Activated CD8-positive, alpha-beta memory T cell treated with anti-CD3 and anti-CD28 coated beads, Interleukin-2, amount 50 U/mL, for 24 hours (primary cell): Measurements from ENCODE around the gene EMILIN2.
"Not testable (repeated sequence)": the region's sequence is repeated elsewhere in the genome, so short reads cannot be mapped to it uniquely, and the experiment has no call there.

Source experiments
- DNase-seq: peaks from one replicate; pipeline ENCODE4 v3.0.0-alpha.2; 2020; ENCODE audit errors: extremely low read depth

Gene EMILIN2

DNA sequence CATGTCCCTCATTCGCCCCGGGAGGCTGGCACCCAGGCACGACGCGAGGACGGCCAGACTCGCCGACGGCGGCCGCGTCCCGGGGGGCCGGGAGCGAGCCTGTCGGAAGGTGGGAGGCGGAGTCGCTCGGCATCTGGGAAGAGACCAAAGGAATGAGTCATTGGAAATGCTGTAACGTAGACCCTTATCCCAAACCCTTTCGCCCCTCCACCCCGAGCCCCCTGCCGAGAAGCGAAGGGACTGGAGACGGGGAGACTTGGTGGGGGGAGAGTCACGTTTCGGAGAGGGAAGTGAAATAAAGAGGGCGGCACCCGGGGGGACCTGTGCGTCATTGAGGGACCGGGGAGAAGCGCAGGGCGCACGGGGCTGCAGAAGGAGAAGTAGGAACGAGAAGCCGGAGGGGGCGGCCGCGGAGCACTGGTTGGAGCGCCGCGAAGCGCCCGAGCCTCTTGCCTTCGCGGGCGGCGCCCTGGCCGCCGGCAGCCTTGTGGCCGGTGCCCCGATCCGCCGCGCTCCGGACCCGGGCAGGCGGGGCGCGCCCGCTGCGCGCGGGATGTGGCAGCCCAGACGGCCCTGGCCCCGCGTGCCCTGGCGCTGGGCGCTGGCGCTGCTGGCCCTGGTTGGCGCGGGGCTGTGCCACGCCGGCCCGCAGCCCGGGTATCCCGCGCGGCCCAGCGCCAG lies at the start of gene EMILIN2:
Gene EMILIN2 (plus strand): TSS at position 371 of the 681 bp plus-strand sequence. CDS start 183 bp downstream, at position 554.
- DNase-seq, result no peak

DNA sequence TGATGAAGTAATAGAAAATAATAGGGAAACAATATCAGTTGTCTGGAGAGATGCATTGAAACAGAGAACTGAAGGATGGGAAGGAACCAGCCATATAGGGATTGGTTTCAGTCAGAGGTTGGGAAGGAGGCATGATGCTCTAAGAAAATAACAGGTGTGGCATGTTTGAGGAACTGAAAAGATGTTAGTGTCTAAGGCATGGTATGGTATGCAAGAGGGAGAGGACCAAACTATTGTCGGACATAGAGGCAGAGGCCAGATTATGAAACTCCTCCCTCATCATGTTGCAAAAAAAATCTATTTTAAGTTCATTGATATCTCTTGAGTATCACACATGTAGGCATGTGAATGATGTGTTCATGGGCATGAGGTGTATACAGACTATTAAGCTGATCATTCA lies 48.9 kb upstream of the EMILIN2 start:
- no peak for DNase-seq

DNA sequence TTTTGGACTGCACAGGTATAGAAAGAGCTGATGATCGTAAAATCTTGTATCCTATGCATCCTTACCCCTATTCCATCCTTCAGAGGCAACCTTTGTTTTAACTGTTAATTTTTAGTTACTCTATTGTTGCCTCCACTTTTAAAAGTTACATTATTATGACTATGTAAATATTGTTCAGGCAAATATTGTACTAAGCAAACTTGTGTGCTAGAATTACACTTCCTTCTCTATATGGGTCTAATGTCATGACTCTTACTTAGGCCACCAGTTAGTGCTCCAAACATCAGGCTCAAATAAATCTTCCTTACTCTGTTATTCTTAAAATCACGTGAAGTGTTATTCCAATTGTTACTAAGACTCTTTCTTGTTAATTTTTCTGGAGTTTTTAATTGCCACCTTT lies 47.4 kb upstream of the EMILIN2 start:
- no peak for DNase-seq

DNA sequence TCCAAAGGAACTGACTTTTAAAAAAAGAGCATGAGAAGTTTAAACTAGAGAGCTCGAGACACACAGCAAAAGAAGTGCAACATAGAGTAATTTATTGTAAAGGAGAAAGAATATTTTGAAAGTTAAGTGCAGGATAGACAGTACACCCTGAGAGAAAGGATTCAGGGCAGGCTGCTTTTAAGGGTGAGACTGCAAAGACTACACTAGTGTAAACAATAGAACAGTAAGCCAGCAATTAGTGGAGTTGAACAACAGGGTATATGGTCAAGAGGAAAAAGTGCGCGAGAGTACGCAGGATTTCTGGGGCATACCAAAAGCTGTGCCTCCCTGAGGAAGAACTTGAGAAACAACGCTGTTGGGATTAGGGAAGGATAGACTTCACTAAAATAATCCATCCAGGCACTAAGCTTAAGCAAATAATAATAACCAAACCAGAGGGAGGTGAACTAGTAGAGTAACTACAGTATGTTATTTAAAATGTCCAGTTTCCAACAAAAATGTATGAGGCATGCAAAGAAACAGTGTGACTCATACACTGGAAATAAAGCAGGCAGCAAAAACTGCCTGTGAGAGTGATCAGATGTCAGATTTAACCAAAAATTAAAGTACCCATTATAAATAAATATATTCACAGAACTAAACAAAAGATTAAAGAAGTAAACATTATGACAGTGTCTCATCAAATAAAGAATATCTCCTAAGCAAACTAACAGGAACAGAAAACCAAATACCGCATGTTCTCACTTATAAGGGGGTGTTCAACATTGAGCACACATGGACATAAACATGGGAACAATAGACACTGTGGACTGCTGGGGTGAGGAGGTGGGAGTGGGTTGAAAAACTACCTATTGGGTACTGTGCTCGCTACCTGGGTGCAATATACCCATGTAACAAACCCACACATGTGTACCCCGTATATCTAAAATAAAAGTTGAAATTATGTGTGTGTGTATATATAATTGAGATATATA lies 40.5 kb upstream of the EMILIN2 start:
- no peak for DNase-seq

DNA sequence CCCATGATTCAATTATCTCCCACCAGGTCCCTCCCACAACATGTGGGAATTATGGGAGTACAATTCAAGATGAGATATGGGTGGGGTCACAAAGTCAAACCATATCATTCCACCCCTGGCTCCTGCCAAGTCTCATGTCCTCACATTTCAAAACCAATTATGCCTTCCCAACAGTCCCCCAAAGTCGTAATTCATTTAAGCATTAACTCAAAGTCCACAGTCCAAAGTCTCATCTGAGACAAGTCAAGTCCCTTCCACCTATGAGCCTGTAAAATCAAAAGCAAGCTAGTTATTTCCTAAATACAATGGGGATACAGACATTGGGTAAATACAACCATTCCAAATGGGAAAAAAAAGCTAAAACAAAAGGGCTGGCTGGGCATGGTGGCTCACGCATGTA lies 38.2 kb upstream of the EMILIN2 start:
- not testable (repeated sequence) for DNase-seq

DNA sequence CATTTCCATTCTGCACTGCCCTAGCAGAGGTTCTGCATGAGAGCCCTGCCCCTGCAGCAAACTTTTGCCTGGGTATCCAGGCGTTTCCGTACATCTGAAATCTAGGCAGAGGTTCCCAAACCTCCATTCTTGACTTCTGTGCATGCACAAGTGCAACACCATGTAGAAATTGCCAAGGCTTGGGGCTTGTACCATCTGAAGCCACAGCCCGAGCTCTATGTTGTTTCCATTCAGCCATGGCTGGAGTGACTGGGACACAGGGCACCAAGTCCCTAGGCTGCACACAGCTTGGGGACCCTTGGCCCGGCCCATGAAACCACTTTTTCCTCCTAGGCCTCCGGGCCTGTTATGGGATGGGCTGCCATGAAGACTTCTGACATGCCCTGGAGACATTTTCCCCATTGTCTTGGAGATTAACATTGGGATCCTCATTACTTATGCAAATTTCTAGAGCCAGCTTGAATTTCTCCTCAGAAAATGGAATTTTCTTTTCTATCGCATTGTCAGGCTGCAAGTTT lies 37.1 kb upstream of the EMILIN2 start:
- DNase-seq, result not testable (repeated sequence)

DNA sequence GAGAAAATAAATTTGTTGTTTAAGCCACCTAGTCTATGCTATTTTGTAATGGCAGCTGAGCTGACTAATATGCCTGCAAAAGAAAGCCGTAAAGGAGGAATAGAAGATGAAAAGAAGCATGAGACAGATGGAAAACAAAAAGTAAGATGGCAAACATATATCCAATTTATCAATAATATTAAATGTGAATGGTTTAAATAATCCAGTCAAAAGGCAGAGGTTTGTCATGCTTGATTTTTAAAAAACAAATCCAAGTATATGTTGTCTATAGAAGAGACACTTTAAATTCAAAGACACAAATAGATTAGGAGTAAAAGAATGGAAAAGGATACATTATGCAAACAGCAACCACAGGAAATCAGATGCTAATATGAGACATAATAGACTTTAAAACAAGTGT lies 35.4 kb upstream of the EMILIN2 start:
- DNase-seq, result no peak

DNA sequence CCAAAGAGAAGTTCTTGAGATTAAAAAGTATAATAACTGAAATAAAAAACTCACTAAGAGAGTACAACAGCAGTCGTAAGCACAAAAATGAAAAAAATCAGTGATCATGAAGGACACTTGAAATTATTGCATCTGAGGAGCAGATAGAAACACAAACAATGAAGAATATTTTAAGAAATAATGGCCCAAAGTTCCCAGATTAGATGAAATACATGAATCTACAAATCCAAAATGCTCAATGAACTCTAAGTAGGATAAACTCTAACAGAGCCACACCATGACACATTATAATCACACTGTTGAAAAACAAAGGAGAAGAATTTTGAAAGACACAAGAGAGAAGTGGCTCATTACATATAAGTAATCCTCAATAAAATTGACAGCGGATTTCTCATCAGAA lies 31.9 kb upstream of the EMILIN2 start:
- DNase-seq, result no peak

DNA sequence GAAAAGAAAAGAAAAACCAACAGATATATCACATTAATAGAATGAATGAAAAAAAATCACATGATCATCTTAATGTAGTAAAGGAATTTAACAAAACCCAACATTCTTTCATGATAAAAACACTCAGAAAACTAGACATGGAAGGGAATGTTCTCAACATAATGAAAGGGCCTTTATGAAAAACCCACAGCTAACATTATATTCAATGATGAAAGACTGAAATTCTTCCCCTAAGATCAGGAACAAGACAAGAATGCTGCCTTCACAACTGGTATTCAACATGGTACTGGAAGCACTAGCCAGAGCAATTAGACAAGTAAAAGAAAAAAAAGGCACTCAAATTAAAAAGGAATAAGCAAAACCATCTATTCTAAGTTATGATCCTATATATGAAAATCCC lies 28.5 kb upstream of the EMILIN2 start:
- no peak for DNase-seq

DNA sequence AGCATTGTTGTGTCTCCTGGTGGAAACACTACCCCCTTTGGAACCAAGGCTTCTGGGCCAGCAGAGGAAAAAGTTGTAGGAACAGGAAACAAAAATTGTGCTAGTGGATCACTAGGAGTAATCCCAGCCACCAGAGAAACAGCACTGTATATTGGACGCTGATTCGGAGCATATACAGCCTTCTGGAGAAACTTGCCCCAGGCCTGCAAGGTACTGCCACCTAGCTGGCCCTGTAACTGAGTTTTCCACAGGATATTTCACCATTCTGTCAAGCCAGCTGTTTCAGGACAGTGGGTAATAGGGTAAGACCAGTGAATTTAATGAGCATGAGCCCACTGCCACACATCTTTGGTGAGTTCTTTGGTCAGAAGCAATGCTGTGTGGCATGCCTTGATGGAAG lies 25.1 kb upstream of the EMILIN2 start:
- no peak for DNase-seq

DNA sequence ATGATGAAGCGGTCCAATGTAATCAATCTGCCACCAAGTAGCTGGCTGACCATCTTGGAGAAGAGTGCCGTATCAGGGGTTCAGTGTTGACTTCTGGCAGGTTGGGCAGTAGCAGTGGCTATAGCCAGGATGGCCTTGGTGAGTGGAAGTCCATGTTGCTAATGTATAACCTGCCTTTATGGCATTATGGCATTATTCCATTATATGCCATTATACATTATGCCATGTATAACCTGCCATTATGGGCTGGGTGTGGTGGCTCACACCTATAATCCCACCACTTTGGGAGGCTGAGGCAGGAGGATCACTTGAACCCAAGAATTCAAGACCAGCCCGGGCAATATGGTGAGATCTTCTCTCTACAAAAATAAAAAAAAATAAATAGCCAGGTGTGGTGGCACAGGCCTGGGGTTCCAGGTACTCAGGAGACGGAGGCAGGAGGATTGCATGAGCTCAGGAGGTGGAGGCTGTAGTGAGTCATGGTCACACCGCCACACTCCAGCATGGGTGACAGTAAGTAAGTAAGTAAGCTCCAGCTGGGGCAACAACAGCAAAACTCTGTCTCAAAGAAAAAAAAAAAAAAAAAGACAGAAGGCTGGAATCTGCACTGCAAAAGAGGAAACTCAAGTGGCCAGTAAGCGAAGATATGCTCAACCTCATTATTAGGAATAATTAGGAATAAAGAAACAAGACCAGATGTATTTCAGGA lies 24.4 kb upstream of the EMILIN2 start:
- no peak for DNase-seq

DNA sequence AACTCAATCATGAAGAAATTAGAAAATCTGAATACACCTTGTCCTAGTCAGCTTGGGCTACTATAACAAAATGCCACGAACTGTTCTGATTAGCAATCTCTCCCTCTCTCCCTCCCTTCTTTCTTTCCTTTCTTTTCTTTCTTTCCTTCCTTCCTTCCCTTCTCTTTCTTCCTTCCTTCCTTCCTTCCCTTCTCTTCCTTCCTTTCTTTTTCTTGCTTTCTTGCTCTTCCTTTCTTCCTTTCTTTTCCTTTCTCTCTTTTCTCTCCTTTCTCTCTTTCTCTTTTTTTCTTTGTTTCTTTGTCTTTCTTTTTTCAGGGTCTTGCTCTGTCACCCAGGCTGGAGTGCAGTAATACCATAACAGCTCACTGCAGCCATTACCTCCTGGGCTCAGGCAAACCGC lies 23.6 kb upstream of the EMILIN2 start:
- DNase-seq, result no peak

DNA sequence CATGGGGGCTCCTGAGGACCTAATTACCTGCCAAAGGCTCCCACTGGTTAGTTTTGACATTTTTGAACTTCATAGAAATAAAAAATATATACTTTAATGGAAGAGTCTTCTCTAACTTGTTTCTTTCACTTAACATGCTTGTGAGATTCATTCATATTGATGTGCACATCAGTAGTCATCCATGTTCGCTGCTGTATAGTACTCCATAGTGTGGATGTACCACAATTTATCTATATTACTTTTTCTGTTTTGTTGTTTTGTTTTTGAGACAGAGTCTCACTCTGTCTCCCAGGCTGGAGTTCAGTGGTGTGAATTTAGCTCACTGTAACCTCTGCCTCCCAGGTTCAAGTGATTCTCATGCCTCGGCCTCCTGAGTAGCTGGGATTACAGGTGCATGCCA lies 22.8 kb upstream of the EMILIN2 start:
- no peak for DNase-seq

DNA sequence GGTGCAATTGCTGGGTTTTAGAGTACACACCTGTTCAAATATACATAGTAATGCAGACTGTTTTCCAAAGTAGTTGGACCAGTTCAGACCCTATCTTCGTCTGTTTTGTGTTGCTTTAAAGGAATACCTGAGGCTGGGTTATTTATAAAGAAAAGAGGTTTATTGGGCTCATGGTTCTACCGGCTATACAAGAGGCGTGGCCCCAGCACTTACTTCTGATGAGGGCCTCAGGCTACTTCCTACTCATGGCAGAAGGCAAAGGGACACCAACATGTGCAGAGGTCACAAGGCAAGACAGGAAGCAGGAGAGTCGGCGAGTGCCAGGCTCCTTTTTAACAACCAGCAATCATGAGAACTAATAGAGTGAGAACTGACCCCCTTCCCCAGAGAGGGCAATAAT lies 21.9 kb upstream of the EMILIN2 start:
- DNase-seq, result no peak

DNA sequence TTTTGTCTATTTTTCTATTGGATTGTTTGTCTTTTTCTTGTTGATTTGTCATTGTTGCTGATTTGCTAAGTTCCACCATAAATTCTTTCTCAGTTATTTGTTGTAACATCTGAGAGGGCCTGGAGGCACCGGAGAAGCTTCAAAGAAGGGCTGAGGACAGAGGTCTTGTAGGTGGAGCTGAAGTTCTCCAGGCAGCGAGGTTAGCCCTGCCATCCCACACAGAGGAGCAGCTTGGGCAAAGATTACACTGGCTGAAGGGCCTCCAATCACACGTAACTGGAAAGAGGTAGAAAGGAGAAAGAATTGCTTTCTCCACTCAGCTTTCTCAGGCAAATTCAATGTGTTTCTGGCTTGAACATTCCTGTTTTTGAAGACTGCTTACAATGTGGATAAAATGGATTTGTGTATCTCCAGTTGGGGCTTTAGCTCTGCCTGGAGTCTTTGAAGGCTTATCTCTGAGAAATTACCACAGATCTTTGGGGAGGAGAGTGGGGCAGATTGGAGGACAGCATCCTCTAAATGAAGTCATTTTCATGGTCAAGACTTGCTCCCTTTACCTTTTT lies 21.1 kb upstream of the EMILIN2 start:
- DNase-seq, result no peak

DNA sequence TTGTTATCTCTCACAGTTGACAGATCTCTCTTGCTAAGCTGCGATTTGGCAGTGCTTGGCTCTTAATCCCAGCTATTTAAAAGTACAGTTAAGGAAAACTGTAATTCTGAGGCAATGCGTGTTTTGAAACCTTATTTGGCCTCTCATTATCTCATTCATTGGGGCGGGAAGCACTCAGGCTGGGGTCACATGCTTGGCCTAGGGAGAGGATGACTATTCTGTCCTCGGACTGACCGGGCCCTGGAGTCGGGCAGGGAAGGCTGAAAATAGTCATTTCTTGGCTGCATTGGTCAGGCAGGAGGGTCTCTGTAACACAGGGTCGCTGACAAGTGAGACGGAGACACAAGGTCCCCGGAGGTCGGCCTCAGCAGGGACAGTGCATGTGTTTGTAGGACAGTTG lies 20.2 kb upstream of the EMILIN2 start:
- DNase-seq, result no peak

DNA sequence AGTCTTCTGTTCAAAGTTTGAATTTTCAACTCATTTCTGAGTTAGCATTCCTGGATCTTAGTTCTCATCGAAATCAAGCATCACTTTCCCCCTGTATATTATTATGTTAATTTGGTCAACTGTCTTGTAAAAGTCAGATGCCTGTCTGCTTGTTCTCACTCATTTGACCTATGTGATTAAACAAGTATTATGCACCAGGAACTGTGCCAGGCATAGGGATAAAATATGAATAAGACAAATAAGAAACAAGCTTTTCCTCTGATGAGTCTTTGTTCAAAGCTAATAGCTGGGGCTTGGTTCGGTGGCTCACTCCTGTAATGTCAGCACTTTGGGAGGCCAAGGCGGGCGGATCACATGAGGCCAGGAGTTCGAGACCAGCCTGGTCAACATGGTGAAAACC lies 19.7 kb upstream of the EMILIN2 start:
- no peak for DNase-seq

DNA sequence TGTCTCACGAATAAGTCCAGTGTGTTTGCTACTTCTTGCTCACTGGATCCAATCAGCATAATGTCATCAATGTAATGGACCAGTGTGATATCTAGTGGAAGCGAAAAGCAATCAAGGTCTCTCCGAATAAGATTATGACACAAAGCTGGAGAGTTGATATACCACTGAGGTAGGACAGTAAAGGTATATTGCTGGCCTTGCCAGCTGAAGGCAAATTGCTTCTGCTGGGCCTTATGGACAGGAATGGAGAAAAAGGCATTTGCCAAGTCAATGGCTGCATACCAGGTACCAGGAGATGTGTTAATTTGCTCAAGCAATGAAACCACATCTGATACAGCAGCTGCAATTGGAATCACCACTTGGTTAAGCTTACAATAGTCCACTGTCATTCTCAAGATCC lies 10.7 kb upstream of the EMILIN2 start:
- DNase-seq, result not testable (repeated sequence)

DNA sequence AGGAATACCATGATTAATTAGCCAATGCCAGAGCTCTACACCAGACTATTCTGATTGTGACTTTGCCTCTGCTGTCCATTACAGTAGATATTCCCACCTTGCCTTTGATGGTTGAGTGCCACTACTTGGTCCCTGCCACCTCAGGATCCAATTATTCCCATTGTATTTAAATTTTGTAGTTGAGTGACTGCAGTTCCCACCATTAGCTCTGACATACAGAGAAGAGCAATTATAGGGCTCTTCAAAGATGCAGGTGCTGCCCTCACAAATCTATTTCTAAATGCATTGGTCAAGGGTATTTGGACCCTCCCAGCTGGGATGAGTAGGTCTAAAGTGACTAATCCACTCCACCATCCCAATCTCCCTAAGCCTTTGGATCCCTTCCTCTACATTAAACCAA lies 9.5 kb upstream of the EMILIN2 start:
- not testable (repeated sequence) for DNase-seq

DNA sequence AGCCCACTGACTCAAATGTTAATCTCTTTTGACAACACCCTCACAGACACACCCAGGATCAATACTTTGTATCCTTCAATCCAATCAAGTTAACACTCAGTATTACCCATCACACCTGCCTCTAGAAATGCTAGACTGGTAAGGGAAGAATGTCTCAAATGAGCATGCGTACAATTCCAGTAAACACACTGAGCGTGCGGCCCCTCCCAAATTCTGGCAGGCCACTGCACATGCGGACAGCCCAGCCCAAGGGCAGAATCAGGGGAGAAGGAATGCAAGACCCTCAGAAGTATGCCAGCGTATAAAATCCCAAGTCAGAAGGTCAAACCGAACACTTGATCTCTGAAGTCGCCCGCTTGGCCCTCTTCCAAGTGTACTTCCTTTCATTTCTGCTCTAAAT lies 7.6 kb upstream of the EMILIN2 start:
- DNase-seq, result no peak

DNA sequence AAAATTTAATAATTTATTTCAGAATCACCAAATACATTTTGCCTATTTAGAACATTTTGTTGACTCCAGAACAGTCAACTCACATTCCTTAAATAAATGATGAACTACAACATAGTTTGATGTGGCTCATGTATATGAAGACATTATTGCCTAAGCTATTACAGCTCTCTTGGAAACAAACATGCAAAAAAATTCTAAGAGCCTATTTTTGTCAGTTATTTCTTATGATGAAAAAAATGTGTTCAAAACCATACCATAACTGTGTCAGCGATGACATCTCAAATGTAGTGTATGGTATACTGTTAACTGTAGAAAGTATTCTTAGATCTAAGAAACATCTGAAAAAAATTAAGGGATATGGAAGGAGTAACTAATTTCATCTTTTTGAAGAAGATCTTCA lies 6.3 kb upstream of the EMILIN2 start:
- DNase-seq, result no peak

DNA sequence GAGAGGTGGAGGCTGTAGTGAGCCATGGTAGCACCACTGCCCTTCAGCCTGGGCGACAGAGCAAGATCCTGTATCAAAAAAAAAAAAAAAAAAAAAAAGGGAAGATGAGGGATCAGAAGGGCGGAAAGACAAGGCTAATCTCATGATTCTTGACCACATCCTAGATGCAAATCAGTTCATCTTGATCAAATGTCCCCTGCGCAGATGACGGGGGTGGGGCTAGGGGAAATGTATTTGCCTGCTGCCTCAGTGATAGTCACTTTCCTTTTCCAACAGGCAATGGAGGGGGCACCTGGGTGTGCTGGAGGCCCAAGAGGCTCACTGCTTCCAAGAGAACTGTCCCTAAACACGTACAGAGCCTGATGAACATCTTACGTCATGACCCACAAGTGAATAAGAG lies 3.7 kb upstream of the EMILIN2 start:
- no peak for DNase-seq
